Thymus (tissue), 14 donors: ENCODE measurements around the gene PNMA8C. TPM values are rescaled to one million over a fixed set of nuclear protein-coding genes. Genes with fewer than 3 reads are reported as not detected.

ENCODE experiments used
- DNase-seq, 9 donors: peaks; one replicate each; pipeline ENCODE4 v3.0.0-alpha.2; 2013; ENCODE audit warnings: low spot score in 9 of 9, low read depth in 6 of 9, missing footprints in 1 of 9
- H3K27ac ChIP-seq, 2 donors: one replicate each; pipeline ENCODE4 v1.5.1; 2013; ENCODE audit warnings: control low read depth in 1 of 2, low read depth in 1 of 2, low read length in 1 of 2, mild to moderate bottlenecking in 1 of 2, moderate library complexity in 1 of 2
- H3K27me3 ChIP-seq, 2 donors: one replicate each; pipeline ENCODE4 v1.5.1; 2013; ENCODE audit warnings: low read length in 1 of 2; ENCODE audit not compliant: control insufficient read depth in 2 of 2, insufficient read depth in 1 of 2
- H3K36me3 ChIP-seq, 2 donors: one replicate each; pipeline ENCODE4 v1.5.1; 2013; ENCODE audit warnings: low read length in 1 of 2, mild to moderate bottlenecking in 1 of 2, moderate library complexity in 1 of 2; ENCODE audit not compliant: control insufficient read depth in 2 of 2, insufficient read depth in 2 of 2
- H3K4me1 ChIP-seq, 2 donors: one replicate each; pipeline ENCODE4 v1.5.1; 2013; ENCODE audit warnings: low read length in 2 of 2; ENCODE audit not compliant: control insufficient read depth in 2 of 2, insufficient read depth in 2 of 2
- H3K4me3 ChIP-seq, 2 donors: one replicate each; pipeline ENCODE4 v1.5.1; 2013; ENCODE audit warnings: low read length in 2 of 2, control low read depth in 1 of 2, mild to moderate bottlenecking in 1 of 2
- H3K9me3 ChIP-seq, 2 donors: one replicate each; pipeline ENCODE4 v1.5.1; 2013; ENCODE audit warnings: low read length in 1 of 2, mild to moderate bottlenecking in 1 of 2; ENCODE audit not compliant: control insufficient read depth in 2 of 2, insufficient read depth in 1 of 2
- WGBS: extraction: QIAGEN DNeasy Blood & Tissue Kit; methylation state at CpG from one replicate; pipeline ENCODE4 v1.1.7; 2013; 5-methylcytosine and 5-hydroxymethylcytosine counted together
- long read RNA-seq, 10 donors: transcript quantifications; one replicate each; lab custom pipeline, GENCODE V29; 2026
- polyA plus RNA-seq: library from polyadenylated mRNA; stranded (reverse); fragments of 200-250 nt; gene quantifications from one replicate; pipeline ENCODE4 v1.2.3, GENCODE V29; 2013
- total RNA-seq: library from RNA; stranded (reverse); fragments of 120-200 nt; gene quantifications from one replicate; pipeline ENCODE4 v1.2.4, GENCODE V29; 2013
- donor health status: healthy.

Gene PNMA8C
- 0.05 TPM for total RNA-seq
- polyA plus RNA-seq, result 0.07 TPM
- long read RNA-seq, donor 1, result 0 reads
- long read RNA-seq, donor 2, result 0 reads
- long read RNA-seq, donor 3, result 0 reads
- long read RNA-seq, donor 4, result 0 reads
- long read RNA-seq, donor 5, result 0 reads
- long read RNA-seq, donor 6, result 0 reads
- long read RNA-seq, donor 7, full-length matches to known transcripts, result 1 of 1 reads
- long read RNA-seq, donor 7, partial matches to known transcripts, result 0 of 1 reads
- long read RNA-seq, donor 7, other reads (novel, unspliced or antisense), result 0 of 1 reads
- long read RNA-seq, donor 8, full-length matches to known transcripts, result 1 of 1 reads
- long read RNA-seq, donor 8, partial matches to known transcripts, result 0 of 1 reads
- long read RNA-seq, donor 8, other reads (novel, unspliced or antisense), result 0 of 1 reads
- long read RNA-seq, donor 9, result 0 reads
- long read RNA-seq, donor 10, full-length matches to known transcripts, result 1 of 1 reads
- long read RNA-seq, donor 10, partial matches to known transcripts, result 0 of 1 reads
- long read RNA-seq, donor 10, other reads (novel, unspliced or antisense), result 0 of 1 reads

DNA sequence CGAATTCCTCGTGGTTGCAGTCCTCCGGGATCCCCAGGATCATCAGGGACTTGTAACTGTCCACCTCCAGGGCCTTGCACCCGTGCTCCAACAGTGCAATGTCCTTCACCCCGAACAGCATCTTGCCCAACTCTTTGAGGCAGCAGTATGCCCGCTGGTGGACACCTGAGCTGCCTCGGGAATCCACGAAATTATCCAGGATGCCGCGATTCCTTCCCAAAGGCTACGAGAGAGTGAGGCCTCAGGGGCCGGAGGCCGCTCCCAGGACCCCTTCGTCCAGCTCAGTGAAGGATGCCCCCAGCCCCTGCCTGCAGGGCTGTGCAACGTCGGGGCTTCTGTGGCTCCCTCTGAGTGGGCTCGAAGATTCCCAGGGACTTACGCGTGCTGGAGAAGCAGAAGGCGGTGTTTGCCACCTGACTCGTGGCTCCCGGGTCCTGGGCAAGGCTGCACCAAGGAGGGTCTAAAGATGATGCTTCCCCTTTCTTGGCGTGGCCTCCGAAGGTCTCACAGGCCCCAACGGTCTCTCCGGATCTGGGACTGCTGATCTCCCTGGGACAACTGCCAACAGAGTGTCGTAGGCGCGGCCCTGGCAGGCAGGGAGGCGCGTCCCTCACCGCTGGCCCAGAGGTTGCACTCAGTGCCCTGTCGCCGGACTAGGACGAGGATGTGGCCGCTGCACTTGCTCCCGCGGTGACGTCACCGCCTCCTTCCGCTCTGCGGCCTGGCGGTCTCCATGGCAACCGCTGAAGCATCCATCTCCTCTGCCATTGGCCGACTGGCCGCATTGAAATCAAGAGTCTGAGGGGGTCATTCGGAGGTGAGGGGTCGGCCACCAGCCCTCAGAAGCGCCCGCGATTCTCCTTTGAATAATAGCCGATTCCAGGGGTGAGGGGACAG, at the start of gene PNMA8C:
Gene PNMA8C (minus strand): TSS at position 698 of the 897 bp plus-strand sequence. CDS start 577 bp downstream, at position 121.
- H3K4me1 ChIP-seq, result peaks cover 0 to 8% of the 10 kb centered on the region in 2 donors
- H3K27ac ChIP-seq, result no peak within 1 kb of the TSS
- no peaks in the 10 kb centered on the region for H3K36me3 ChIP-seq
- peaks cover 38 to 71% of the 10 kb centered on the region in 2 donors for H3K27me3 ChIP-seq
- H3K4me3 ChIP-seq, result no peak within 1 kb of the TSS
- DNase-seq, result no peak
- 29% methylated on average over 52 of the region's 52 CpGs for WGBS
- H3K9me3 ChIP-seq, result no peaks in the 10 kb centered on the region

DNA sequence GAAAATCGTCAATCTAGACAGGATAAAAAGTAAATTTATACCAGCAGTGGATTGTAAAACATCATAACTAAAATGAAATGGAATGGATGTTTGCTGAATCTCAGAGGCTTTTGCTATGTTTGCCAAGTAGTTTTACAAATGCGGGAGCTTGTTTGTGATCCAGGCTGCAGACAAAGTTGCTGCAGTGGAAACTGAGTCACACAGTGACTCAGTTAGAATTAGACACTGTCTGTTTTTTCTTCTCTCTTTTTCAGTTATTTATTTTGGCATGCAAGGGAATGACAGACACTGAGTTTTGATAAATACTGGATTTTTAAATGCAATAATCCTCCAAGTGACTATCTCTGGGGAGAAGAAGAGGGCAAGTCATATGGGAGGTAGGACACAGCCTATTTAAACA, 47.2 kb upstream of the PNMA8C start:
- no peak overlapping the region for H3K27ac ChIP-seq
- no peak overlapping the region for H3K4me3 ChIP-seq
- H3K9me3 ChIP-seq, result no peaks in the 10 kb centered on the region
- WGBS, result 86% methylated on average over 2 of the region's 2 CpGs
- no peak for DNase-seq
- H3K36me3 ChIP-seq, result no peaks in the 10 kb centered on the region
- H3K4me1 ChIP-seq, result peaks cover 2 to 6% of the 10 kb centered on the region in 2 donors
- H3K27me3 ChIP-seq, result peaks cover 4 to 45% of the 10 kb centered on the region in 2 donors

DNA sequence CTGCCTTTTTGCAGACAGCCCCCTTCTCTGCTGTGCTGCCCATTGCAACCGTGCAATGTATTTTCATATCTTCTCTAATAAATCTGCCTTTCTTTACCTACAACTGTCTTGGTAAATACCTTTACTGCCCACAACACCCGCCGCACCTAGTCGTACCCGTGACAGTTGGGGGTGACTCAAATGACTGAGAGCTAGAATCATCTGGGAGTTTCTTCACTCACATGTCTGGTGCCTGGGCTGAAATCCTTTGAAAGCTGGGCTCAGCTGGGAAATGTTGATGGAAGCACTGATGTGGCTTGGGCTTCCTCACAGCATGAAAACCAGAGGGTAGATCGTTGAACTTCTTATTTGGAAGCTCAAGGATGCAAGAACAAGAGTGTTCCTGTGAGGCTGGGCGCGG, 45.5 kb upstream of the PNMA8C start:
- no peak for DNase-seq
- H3K36me3 ChIP-seq, result no peaks in the 10 kb centered on the region
- H3K4me3 ChIP-seq, result no peak overlapping the region
- peaks cover 4 to 50% of the 10 kb centered on the region in 2 donors for H3K27me3 ChIP-seq
- peaks cover 2 to 8% of the 10 kb centered on the region in 2 donors for H3K4me1 ChIP-seq
- H3K27ac ChIP-seq, result no peak overlapping the region
- WGBS, result 90% methylated on average over 8 of the region's 8 CpGs
- no peaks in the 10 kb centered on the region for H3K9me3 ChIP-seq

DNA sequence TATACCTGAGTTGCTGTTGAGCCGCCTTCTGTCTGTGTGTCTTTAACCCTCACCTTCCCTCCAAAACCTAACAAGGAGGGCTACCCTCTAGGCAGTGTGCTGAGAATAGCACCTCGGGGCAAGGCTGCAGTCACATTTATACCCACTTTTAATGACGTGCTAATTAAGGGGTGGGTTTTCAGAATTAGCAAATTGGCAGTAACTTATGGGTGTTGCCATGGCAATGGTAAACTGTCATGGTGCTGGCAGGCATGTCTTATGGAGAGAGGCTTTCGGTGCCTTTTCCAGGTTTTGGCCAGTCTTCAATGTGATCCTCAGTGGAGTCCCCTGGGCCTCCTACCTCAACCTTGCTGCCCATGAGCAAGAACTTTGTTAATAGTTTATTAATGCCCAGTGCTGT, 43.9 kb upstream of the PNMA8C start:
- H3K4me1 ChIP-seq, result peaks cover 2 to 8% of the 10 kb centered on the region in 2 donors
- peaks cover 4 to 50% of the 10 kb centered on the region in 2 donors for H3K27me3 ChIP-seq
- no peaks in the 10 kb centered on the region for H3K36me3 ChIP-seq
- H3K27ac ChIP-seq, result no peak overlapping the region
- DNase-seq, result no peak
- 92% methylated on average over 4 of the region's 4 CpGs for WGBS
- H3K4me3 ChIP-seq, result no peak overlapping the region
- no peaks in the 10 kb centered on the region for H3K9me3 ChIP-seq

DNA sequence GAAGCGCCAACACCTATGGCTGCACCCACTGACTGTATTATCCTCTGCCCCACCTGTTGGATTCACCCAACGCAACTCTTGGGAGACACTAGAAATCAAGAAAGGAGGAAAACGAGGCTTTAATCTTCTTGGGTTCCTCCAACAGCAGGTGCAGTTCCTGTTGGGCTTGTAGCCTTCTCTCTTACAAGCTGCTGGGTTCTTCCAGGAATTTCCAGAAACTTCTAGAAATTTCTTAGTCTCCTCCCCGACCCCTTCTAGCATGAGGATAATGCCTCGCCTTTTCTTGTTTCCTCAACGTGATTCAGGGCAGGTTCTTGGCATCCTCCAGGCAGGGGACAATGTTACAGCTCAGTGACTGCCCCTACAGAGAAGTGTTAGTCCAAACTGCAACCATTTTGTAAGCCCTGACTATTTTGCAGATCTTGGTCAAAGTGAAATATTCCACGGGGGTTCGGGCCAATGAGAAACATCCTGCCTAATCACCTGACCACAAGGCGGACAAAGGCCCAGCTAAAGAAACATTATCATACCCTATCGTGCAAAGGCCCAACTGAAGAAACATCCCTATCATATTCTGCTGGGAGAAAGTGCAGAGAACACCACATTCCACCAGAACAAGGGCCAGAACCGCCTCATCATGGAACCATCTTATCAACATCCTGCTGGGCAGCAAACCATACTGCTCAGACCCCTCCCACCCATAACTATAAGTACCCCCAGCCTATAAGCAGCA, 43.2 kb upstream of the PNMA8C start:
- Histone ChIP-seq H3K27me3 (peaks cover 4 to 50% of the 10 kb centered on the region in 2 donors), H3K27ac (peak overlapping the region; percentile 25 to 66)

DNA sequence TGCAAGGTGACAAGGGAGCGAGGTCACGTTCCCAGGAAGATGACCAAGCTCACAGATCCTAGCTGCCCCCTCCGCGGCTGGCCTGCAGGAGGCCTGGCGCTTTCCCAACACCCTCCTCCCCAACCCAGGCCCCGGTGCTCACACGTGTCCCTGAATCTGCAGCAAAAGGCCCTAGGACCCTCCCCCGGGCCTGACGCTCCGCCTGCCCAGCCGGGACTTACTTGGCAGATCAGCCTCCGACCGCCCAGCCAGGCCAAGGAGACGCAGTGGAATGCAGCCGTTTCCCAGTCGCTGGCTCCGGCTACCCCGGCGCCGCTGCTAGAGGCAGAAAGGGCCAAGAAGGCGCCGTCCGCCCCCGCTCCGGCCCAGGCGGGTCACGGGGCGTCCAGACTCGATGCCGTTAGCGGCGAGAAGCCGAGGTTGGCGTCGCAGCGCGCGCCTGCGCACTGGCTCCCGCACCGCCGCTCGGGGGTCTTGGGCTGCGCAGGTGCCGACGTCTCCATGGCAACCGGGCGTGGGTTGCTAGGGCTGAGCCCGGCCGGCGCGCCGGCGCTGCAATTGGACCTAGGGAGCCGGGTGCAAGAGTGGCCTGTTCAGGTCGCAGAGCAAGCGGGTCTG, 42.5 kb upstream of the PNMA8C start, which contains the start of gene PNMA8A:
Gene PNMA8A (minus strand): TSS at position 448 of the 618 bp plus-strand sequence. CDS start 528 bp downstream, outside the sequence.
- H3K27me3 ChIP-seq, result peaks cover 4 to 50% of the 10 kb centered on the region in 2 donors
- H3K27ac ChIP-seq, result peak within 1 kb of the TSS; percentile 25 to 66
- H3K9me3 ChIP-seq, result no peaks in the 10 kb centered on the region
- peak within 1 kb of the TSS; percentile 40 to 47 for H3K4me3 ChIP-seq
- H3K4me1 ChIP-seq, result peaks cover 2 to 8% of the 10 kb centered on the region in 2 donors
- WGBS, result 4% methylated on average over 57 of the region's 57 CpGs
- DNase-seq, result peak in 5 of 9 donors; percentile 6 to 83 (median 60)
- H3K36me3 ChIP-seq, result no peaks in the 10 kb centered on the region

More for the DNA sequence above, 43.2 kb upstream of the PNMA8C start:
- peak overlapping the region; percentile 40 to 47 for H3K4me3 ChIP-seq
- H3K4me1 ChIP-seq, result peaks cover 2 to 8% of the 10 kb centered on the region in 2 donors
- WGBS, result 56% methylated on average over 11 of the region's 11 CpGs
- no peaks in the 10 kb centered on the region for H3K36me3 ChIP-seq
- H3K9me3 ChIP-seq, result no peaks in the 10 kb centered on the region
- DNase-seq, result no peak

DNA sequence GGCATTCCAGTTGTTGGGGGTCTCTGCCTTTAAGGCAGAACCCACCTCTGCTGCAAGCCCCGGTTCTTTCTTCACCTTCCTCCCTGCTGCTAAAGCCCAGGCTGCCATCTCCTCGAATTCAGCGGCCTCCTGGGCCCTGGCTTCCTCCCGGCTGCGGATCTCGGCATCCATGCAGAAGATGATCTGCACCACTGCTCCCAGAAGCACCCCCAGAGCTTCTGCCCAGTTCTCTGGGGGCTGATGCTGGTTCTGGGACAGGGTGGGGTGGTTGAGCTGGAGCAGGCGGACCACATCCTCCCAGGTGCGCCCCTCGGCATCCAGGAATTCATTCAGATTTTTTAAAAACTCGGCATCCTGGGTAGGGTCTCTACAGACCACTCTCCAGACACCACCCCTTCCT, 41.6 kb upstream of the PNMA8C start:
- Histone ChIP-seq H3K4me3 (no peak overlapping the region), H3K4me1 (peaks cover 2 to 8% of the 10 kb centered on the region in 2 donors), H3K36me3 (no peaks in the 10 kb centered on the region), H3K27ac (no peak overlapping the region), H3K9me3 (no peaks in the 10 kb centered on the region), H3K27me3 (peaks cover 4 to 48% of the 10 kb centered on the region in 2 donors)
- DNase-seq, result no peak
- 85% methylated on average over 10 of the region's 10 CpGs for WGBS

DNA sequence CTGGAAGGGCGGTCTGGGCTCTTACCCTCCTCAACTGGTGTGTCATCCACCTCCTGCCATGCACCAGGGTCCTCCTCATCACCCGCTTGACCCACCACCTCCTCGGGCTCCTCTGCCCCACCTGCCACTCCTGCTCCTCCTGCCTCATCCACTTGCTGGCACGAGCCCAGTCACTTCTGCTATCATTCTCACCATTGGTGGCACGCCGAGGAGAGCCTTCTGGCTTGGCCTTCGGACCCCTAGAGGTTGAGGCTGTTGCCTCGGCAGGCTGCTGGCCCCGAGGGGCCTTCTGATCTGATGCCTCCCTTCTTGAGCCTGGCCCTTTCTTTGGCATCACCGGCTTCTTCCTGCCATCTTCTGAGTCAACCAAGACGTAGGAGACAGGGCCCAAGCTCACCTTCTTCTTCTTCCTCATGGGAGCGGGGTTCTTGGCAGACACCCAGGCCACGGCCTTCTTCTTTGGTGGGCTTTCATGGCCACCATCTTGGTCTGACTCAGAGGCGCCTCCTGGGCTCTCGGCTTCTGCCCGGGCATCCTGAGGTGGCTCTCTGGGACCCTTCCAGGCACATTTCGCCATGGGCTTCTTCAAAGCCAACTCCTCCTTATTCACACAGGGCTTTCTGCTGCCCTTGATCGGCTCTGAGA, 40.9 kb upstream of the PNMA8C start:
- 97% methylated on average over 18 of the region's 18 CpGs for WGBS
- no peak for DNase-seq
- Histone ChIP-seq H3K4me3 (no peak overlapping the region), H3K36me3 (no peaks in the 10 kb centered on the region), H3K27ac (no peak overlapping the region), H3K27me3 (peaks cover 4 to 44% of the 10 kb centered on the region in 2 donors), H3K9me3 (no peaks in the 10 kb centered on the region), H3K4me1 (peaks cover 2 to 8% of the 10 kb centered on the region in 2 donors)
